H1 (cell line): ENCODE data around the gene CFAP61. TPM values are rescaled to one million over a fixed set of nuclear protein-coding genes. Genes with fewer than 3 reads are reported as not detected.

ENCODE experiments used
- CTBP2 ChIP-seq: IDR thresholded peaks from 2 replicates; pipeline ENCODE4 v1.7.0; 2011; ENCODE audit warnings: borderline replicate concordance, mild to moderate bottlenecking, moderate library complexity, mixed read lengths, low read length; ENCODE audit not compliant: insufficient read depth, insufficient read length
- MAX ChIP-seq: IDR thresholded peaks from 2 replicates; pipeline ENCODE4 v1.6.1; 2012; ENCODE audit warnings: inconsistent platforms
- NRF1 ChIP-seq: IDR thresholded peaks from 2 replicates; pipeline ENCODE4 v1.6.1; 2011; ENCODE audit warnings: mild to moderate bottlenecking, low read depth, low read length, improper control_type of control experiment
- SP1 ChIP-seq: IDR thresholded peaks from 2 replicates; pipeline ENCODE4 v1.6.1; 2011; ENCODE audit warnings: low read depth, low read length
- polyA plus RNA-seq, 7 experiments: library from polyadenylated mRNA; depleted of rRNA in 3 of 7; stranded (reverse) in 5 of 7; unstranded in 2 of 7; fragments of >200 nt in 5 of 7; fragments of 200-250 nt in 2 of 7; gene quantifications; 1 replicate in 5 of 7; 2 replicates in 1 of 7; 4 replicates in 1 of 7; pipeline versions ENCODE4 v1.2.1 to v1.2.3, GENCODE V29; 2011 to 2013; ENCODE audit warnings: missing spikeins in 2 of 7, mixed read lengths in 2 of 7
- total RNA-seq: library from RNA; stranded (reverse); fragmentation: NEBNext Ultra II Directional; extraction: Animal tissue kit (Norgen Biotek cat#: 25700); gene quantifications from 2 replicates; pipeline ENCODE4 v1.2.1, GENCODE V29; 2021

CFAP61 gene
- total and polyA plus RNA-seq, 2 of the 8 experiments (the other 6 are each of a cell fraction or from before 2014, with no cell fraction given): 0.29 to 0.61 TPM

DNA sequence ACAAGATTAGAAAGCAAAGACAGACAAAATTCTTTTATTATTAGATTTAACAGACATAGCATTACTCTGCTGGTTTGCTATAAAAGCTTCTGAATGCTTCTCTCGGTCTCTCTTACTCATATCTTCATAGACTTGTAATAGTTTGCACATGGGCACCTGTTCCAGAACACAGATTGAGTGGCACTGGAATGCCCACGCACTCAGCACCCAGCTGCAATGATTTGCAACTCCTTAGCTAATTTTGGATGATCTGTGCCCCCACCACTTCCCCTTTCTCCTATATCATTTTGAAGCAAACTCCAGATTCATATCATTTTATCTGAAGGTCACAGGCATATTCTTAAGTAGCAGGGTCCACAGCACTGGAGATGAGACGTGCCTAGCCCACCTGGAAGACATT, 148.8 kb downstream of the CFAP61 start (continued):
- TF ChIP-seq MAX: no peak
- TF ChIP-seq SP1: no peak
- no peak for TF ChIP-seq NRF1
- TF ChIP-seq CTBP2: no peak
